Upper lobe of right lung (tissue), 1 donor: Measurements from ENCODE around the gene AIM2. TPM values are rescaled to one million over a fixed set of nuclear protein-coding genes. Genes with fewer than 3 reads are reported as not detected.

Source experiments
- ATAC-seq: fragments of 200-7000 bp; cut with Tn5 transposase; one replicate; pipeline ENCODE4 v1.9.1; 2020; ENCODE audit warnings: mild to moderate bottlenecking, moderate library complexity
- DNase-seq: peaks from one replicate; pipeline ENCODE4 v3.0.0-alpha.2; 2020
- H3K27ac ChIP-seq: fragments of 200-600 bp; one replicate; pipeline ENCODE4 v1.8.0; 2022
- H3K27me3 ChIP-seq: fragments of 200-600 bp; one replicate; pipeline ENCODE4 v1.8.0; 2022; ENCODE audit warnings: mild to moderate bottlenecking
- H3K36me3 ChIP-seq: fragments of 200-600 bp; one replicate; pipeline ENCODE4 v1.8.0; 2022
- H3K4me1 ChIP-seq: fragments of 200-600 bp; one replicate; pipeline ENCODE4 v1.8.0; 2022
- H3K4me3 ChIP-seq: fragments of 200-600 bp; one replicate; pipeline ENCODE4 v1.8.0; 2022; ENCODE audit warnings: mild to moderate bottlenecking
- H3K9me3 ChIP-seq: fragments of 200-600 bp; one replicate; pipeline ENCODE4 v1.8.0; 2022
- intact Hi-C: fragments of 100-400 bp; cut with DNase I; formaldehyde crosslinking; loops from one replicate; pipeline ENCODE4 v1.11.0; 2022
- total RNA-seq: library from RNA; stranded (reverse); fragmentation: NEBNext Ultra II Directional; extraction: Animal tissue kit (Norgen Biotek cat#: 25700); gene quantifications from one replicate; pipeline ENCODE4 v1.2.1, GENCODE V29; 2021
- TF ChIP-seq, protein P1 (sequence below): fragments of 200-600 bp; IDR thresholded peaks from one replicate; pipeline ENCODE4 v1.8.0; 2022; ENCODE audit warnings: antibody characterized with exemption
- donor health status: DM: no; HTN: yes; CAD: no; lungs with severe emphysema.

AIM2 gene
- total RNA-seq, 1 donor from 2014 or later, result 3.0 TPM

DNA sequence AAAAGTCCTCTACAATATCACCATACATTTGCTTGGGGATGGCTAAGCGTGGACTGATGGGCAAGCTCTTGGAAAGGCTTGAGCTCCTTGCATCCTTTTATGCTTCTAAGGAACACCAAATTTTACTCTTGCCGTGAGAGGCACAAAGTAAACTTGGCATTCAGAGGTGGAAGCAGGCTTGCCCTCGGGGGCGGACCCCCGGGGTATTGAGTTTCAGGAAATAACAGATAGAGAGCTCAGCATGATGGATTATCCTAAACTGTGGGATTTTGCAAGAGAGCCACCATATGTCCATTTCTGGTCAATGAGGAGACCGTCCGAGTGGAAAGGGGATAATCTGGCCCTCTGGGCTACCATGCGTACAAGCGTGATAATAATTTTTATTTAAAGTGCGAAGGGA is 52.8 kb downstream of the AIM2 start:
- TF ChIP-seq, protein P1, sequence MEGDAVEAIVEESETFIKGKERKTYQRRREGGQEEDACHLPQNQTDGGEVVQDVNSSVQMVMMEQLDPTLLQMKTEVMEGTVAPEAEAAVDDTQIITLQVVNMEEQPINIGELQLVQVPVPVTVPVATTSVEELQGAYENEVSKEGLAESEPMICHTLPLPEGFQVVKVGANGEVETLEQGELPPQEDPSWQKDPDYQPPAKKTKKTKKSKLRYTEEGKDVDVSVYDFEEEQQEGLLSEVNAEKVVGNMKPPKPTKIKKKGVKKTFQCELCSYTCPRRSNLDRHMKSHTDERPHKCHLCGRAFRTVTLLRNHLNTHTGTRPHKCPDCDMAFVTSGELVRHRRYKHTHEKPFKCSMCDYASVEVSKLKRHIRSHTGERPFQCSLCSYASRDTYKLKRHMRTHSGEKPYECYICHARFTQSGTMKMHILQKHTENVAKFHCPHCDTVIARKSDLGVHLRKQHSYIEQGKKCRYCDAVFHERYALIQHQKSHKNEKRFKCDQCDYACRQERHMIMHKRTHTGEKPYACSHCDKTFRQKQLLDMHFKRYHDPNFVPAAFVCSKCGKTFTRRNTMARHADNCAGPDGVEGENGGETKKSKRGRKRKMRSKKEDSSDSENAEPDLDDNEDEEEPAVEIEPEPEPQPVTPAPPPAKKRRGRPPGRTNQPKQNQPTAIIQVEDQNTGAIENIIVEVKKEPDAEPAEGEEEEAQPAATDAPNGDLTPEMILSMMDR, result no peak
- Histone ChIP-seq H3K27me3 (no peaks in the 10 kb centered on the region), H3K27ac (no peak overlapping the region), H3K36me3 (peaks cover 67% of the 10 kb centered on the region), H3K9me3 (no peaks in the 10 kb centered on the region), H3K4me1 (peaks cover 12% of the 10 kb centered on the region), H3K4me3 (no peak overlapping the region)
- DNase-seq, result no peak
- ATAC-seq, result no peak
- intact Hi-C loops, result no loop called here

GRCh38 chr1:159015440-159015909 is 61.1 kb downstream of the AIM2 start:
- Histone ChIP-seq H3K36me3 (peaks cover 51% of the 10 kb centered on the region), H3K4me1 (peaks cover 44% of the 10 kb centered on the region), H3K27me3 (no peaks in the 10 kb centered on the region), H3K27ac (peak overlapping the region; percentile 44), H3K9me3 (no peaks in the 10 kb centered on the region), H3K4me3 (peak overlapping the region; percentile 72)
- intact Hi-C loops, result no loop called here
- peak; percentile 99 for ATAC-seq
- peak; percentile 64 for DNase-seq
- TF ChIP-seq, protein P1, result no peak

DNA sequence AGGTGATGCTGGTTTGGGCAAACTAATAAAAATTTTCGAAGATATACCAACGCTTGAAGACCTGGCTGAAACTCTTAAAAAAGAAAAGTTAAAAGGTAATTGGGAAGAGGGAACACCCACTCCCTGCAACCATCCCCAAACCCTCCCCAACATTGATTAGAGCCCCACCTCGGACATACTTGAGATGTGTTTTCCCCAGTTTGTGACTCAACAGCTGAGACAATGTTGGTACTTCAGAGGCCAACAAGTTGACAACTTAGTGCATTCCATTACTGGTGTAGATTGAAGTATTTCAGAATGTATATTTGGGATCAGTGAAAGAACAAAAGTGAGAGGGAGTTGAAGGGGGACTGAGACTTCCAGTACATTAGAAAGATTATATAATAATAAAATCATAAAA is 61.7 kb downstream of the AIM2 start:
- Histone ChIP-seq H3K36me3 (peaks cover 45% of the 10 kb centered on the region), H3K27me3 (no peaks in the 10 kb centered on the region), H3K9me3 (no peaks in the 10 kb centered on the region), H3K27ac (peak overlapping the region; percentile 3), H3K4me1 (peaks cover 44% of the 10 kb centered on the region), H3K4me3 (peak overlapping the region; percentile 72)
- intact Hi-C loops, result no loop called here
- DNase-seq (no peak), ATAC-seq (no peak)
- TF ChIP-seq, protein P1, result no peak

DNA sequence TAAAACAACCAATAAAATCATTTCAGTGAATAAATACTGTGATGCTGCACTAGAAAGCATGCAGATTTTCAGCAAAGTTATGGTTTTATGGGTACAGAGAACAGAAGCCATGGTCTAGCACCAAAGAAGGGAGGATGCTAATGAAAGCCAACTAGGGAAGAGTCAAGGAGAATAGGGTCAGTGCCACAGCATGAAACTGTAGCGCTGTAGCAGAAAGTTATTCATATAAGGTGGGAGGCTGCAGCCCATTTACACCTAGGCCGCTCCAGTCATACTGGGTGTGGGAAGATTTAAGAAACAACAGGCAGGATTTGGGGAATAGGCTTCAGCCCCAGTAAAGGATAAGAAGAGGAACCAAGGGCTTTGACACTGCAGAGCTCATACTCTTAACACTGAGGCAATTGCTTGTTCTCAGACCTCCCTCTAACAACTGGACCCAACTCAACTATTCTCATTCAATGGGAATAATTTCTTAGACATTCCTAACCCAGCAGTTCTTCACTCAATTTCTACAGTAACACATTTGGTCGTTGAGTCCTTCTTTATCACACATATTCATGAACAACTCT is 62.5 kb downstream of the AIM2 start:
- Histone ChIP-seq H3K36me3 (peaks cover 37% of the 10 kb centered on the region), H3K27me3 (no peaks in the 10 kb centered on the region), H3K27ac (peak overlapping the region; percentile 25), H3K9me3 (no peaks in the 10 kb centered on the region), H3K4me1 (peaks cover 48% of the 10 kb centered on the region), H3K4me3 (peak overlapping the region; percentile 72)
- TF ChIP-seq, protein P1, result no peak
- DNase-seq (no peak), ATAC-seq (no peak)
- intact Hi-C loops, result no loop called here

DNA sequence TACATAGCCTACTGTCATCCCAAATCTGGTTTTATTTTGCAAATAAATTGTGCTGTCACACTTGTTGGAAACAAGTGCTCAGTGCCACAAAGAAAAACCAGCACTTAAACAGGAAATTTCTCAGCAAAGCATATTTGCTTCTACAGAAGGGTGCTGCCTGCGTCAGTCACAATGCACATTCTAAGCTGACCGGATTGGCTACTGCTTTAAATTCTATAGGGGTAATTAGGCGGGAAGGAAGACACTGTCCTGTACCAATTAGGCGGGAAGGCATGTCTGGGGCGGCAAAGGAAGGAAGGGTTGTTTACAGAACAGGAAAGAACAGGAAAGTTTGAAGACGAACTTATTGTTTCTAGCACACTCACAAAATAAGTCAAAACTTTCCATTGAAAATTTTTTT is 64.1 kb downstream of the AIM2 start:
- Histone ChIP-seq H3K9me3 (no peaks in the 10 kb centered on the region), H3K4me1 (peaks cover 48% of the 10 kb centered on the region), H3K4me3 (peak overlapping the region; percentile 72), H3K27me3 (no peaks in the 10 kb centered on the region), H3K36me3 (peaks cover 21% of the 10 kb centered on the region), H3K27ac (peak overlapping the region; percentile 93)
- TF ChIP-seq, protein P1, result no peak
- DNase-seq (no peak), ATAC-seq (peak; percentile 41)
- intact Hi-C loops, result no loop called here

Other genes starting within 250 kb of the AIM2 start
- gene MNDA, start 245.4 kb downstream of the AIM2 start, total RNA-seq, result 45.5 TPM
- gene PYHIN1, start 145.2 kb downstream of the AIM2 start, total RNA-seq, result 2.6 TPM
- 98.0 TPM for gene IFI16, start 66.9 kb downstream of the AIM2 start, total RNA-seq
- 1.7 TPM for gene CADM3, start 94.8 kb upstream of the AIM2 start, total RNA-seq
- gene ACKR1, start 128.1 kb upstream of the AIM2 start, total RNA-seq, result 146 TPM
- 13.3 TPM for gene FCER1A, start 225.6 kb upstream of the AIM2 start, total RNA-seq